SK-N-SH (cell line): Measurements from ENCODE around the gene SCN2A.

ENCODE experiments used
- POLR2AphosphoS5 ChIP-seq: IDR thresholded peaks from 2 replicates; pipeline ENCODE4 v1.6.1; 2012; ENCODE audit warnings: low read depth, low read length
- TF ChIP-seq, protein P1 (sequence below): fragments of 200-600 bp; sonication (generic); IDR thresholded peaks from 2 replicates; pipeline ENCODE4 v1.6.1; 2017; ENCODE audit warnings: antibody characterized with exemption, mild to moderate bottlenecking, moderate library complexity
- TF ChIP-seq, protein P2 (sequence below): IDR thresholded peaks from 2 replicates; pipeline ENCODE4 v1.6.1; 2012; ENCODE audit warnings: mild to moderate bottlenecking, low read depth, low read length, moderate library complexity

DNA sequence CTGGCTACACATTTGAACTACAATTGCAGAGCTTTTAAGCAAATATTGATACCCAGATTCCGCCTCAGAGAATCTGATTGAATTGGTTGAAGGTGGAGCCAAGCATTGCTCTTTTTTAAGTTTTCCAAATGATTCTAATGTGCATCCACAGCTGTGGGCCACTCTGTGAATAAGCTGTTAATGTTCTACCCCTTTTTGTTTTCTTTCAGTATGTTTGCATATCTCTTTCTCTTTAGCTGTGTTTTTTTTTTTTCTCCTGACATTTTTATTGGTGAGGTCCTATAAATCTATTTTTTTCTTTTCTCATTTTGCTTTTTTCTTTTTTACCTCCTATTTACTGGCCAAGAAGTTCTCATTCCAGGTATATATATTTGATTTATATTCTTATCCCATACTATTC is 41.9 kb upstream of the SCN2A start:
- TF ChIP-seq POLR2AphosphoS5 = no peak
- TF ChIP-seq, protein P1, sequence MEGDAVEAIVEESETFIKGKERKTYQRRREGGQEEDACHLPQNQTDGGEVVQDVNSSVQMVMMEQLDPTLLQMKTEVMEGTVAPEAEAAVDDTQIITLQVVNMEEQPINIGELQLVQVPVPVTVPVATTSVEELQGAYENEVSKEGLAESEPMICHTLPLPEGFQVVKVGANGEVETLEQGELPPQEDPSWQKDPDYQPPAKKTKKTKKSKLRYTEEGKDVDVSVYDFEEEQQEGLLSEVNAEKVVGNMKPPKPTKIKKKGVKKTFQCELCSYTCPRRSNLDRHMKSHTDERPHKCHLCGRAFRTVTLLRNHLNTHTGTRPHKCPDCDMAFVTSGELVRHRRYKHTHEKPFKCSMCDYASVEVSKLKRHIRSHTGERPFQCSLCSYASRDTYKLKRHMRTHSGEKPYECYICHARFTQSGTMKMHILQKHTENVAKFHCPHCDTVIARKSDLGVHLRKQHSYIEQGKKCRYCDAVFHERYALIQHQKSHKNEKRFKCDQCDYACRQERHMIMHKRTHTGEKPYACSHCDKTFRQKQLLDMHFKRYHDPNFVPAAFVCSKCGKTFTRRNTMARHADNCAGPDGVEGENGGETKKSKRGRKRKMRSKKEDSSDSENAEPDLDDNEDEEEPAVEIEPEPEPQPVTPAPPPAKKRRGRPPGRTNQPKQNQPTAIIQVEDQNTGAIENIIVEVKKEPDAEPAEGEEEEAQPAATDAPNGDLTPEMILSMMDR = no peak
- TF ChIP-seq, protein P2, sequence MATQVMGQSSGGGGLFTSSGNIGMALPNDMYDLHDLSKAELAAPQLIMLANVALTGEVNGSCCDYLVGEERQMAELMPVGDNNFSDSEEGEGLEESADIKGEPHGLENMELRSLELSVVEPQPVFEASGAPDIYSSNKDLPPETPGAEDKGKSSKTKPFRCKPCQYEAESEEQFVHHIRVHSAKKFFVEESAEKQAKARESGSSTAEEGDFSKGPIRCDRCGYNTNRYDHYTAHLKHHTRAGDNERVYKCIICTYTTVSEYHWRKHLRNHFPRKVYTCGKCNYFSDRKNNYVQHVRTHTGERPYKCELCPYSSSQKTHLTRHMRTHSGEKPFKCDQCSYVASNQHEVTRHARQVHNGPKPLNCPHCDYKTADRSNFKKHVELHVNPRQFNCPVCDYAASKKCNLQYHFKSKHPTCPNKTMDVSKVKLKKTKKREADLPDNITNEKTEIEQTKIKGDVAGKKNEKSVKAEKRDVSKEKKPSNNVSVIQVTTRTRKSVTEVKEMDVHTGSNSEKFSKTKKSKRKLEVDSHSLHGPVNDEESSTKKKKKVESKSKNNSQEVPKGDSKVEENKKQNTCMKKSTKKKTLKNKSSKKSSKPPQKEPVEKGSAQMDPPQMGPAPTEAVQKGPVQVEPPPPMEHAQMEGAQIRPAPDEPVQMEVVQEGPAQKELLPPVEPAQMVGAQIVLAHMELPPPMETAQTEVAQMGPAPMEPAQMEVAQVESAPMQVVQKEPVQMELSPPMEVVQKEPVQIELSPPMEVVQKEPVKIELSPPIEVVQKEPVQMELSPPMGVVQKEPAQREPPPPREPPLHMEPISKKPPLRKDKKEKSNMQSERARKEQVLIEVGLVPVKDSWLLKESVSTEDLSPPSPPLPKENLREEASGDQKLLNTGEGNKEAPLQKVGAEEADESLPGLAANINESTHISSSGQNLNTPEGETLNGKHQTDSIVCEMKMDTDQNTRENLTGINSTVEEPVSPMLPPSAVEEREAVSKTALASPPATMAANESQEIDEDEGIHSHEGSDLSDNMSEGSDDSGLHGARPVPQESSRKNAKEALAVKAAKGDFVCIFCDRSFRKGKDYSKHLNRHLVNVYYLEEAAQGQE = no peak
